Smooth muscle cell (in vitro differentiated cells): ENCODE results near the gene PPM1D. TPM values are rescaled to one million over a fixed set of nuclear protein-coding genes. Genes with fewer than 3 reads are reported as not detected.
"Not testable (repeated sequence)": the region's sequence is repeated elsewhere in the genome, so short reads cannot be mapped to it uniquely, and the experiment has no call there.

Experiments used
- DNase-seq: peaks from one replicate; lab custom pipeline; 2025; ENCODE audit not compliant: unreplicated experiment; lab: John Stamatoyannopoulos, UW
- H2AFZ ChIP-seq: fragments of 200-600 bp; sonication (generic); 2 replicates; pipeline ENCODE4 v1.6.0; 2016; ENCODE audit warnings: antibody characterized with exemption, low read depth, mild to moderate bottlenecking
- H3F3A ChIP-seq: fragments of 200-600 bp; sonication (generic); 2 replicates; pipeline ENCODE4 v1.6.0; 2017; ENCODE audit warnings: antibody characterized with exemption, low read depth
- H3K27ac ChIP-seq: fragments of 200-600 bp; sonication (generic); 2 replicates; pipeline ENCODE4 v1.5.1; 2016; ENCODE audit warnings: low read depth, mild to moderate bottlenecking
- H3K27me3 ChIP-seq: fragments of 200-600 bp; sonication (generic); 2 replicates; pipeline ENCODE4 v1.6.1; 2016; ENCODE audit warnings: low read depth, mild to moderate bottlenecking
- H3K36me3 ChIP-seq: fragments of 200-600 bp; sonication (generic); 2 replicates; pipeline ENCODE4 v1.5.1; 2016; ENCODE audit warnings: low read depth
- H3K4me1 ChIP-seq: fragments of 200-600 bp; sonication (generic); 2 replicates; pipeline ENCODE4 v1.5.1; 2016; ENCODE audit warnings: low read depth
- H3K4me2 ChIP-seq: fragments of 200-600 bp; sonication (generic); 2 replicates; pipeline ENCODE4 v1.6.0; 2016; ENCODE audit warnings: mild to moderate bottlenecking
- H3K4me3 ChIP-seq: fragments of 200-600 bp; sonication (generic); 2 replicates; pipeline ENCODE4 v1.5.1; 2016; ENCODE audit warnings: mild to moderate bottlenecking
- H3K79me2 ChIP-seq: fragments of 200-600 bp; sonication (generic); 2 replicates; pipeline ENCODE4 v1.6.0; 2016; ENCODE audit warnings: low read depth, mild to moderate bottlenecking
- H3K9ac ChIP-seq: fragments of 200-600 bp; sonication (generic); 2 replicates; pipeline ENCODE4 v1.6.0; 2016; ENCODE audit warnings: low read depth
- H3K9me3 ChIP-seq: fragments of 200-600 bp; sonication (generic); replicated peaks from 2 replicates; pipeline ENCODE4 v1.5.1; 2016; ENCODE audit warnings: low read depth
- H4K20me1 ChIP-seq: fragments of 200-600 bp; sonication (generic); 2 replicates; pipeline ENCODE4 v1.6.0; 2016; ENCODE audit warnings: low read depth
- CTCF ChIP-seq: fragments of 200-600 bp; sonication (generic); IDR thresholded peaks from 2 replicates; pipeline ENCODE4 v1.5.1; 2017; ENCODE audit warnings: borderline replicate concordance, mild to moderate bottlenecking, antibody characterized with exemption; ENCODE audit not compliant: insufficient read depth, poor library complexity, severe bottlenecking
- WGBS: methylation state at CpG from one replicate; pipeline ENCODE4 v1.1.7; 2016; ENCODE audit warnings: low lambda C conversion rate; 5-methylcytosine and 5-hydroxymethylcytosine counted together
- polyA plus RNA-seq: library from polyadenylated mRNA; unstranded; fragments of >200 nt; fragmentation: Nextera tagmentation; extraction: Ambion mirVana; gene quantifications from 2 replicates; pipeline ENCODE4 v1.2.1, GENCODE V29; 2016
- total RNA-seq: library from RNA; depleted of rRNA; stranded (reverse); fragments of >200 nt; gene quantifications from 2 replicates; pipeline ENCODE4 v1.2.3, GENCODE V29; 2014

Gene PPM1D
- total and polyA plus RNA-seq, 2 experiments from 2014 or later: 10.0 to 12.9 TPM

- no peak for TF ChIP-seq CTCF
- Histone ChIP-seq H3K4me3 (no peak overlapping the region), H3K9ac (no peak overlapping the region), H3K27me3 (no peaks in the 10 kb centered on the region), H2AFZ (no peak overlapping the region), H4K20me1 (peaks cover 9% of the 10 kb centered on the region), H3K9me3 (no peaks in the 10 kb centered on the region), H3K4me1 (no peaks in the 10 kb centered on the region), H3K4me2 (no peak overlapping the region), H3F3A (no peaks in the 10 kb centered on the region), H3K79me2 (no peaks in the 10 kb centered on the region), H3K36me3 (no peaks in the 10 kb centered on the region), H3K27ac (no peak overlapping the region)
- DNase-seq: no peak
- WGBS: 93% methylated on average over 1 of the region's 1 CpG
Observed at GRCh38 chr17:60664022-60664421, 64.0 kb downstream of the PPM1D start.

GRCh38 chr17:60665602-60666001 is 65.6 kb downstream of the PPM1D start:
- H3K4me1 ChIP-seq: no peaks in the 10 kb centered on the region
- DNase-seq: no peak
- H3F3A ChIP-seq: no peaks in the 10 kb centered on the region

GRCh38 chr17:60668741-60669140 is 68.7 kb downstream of the PPM1D start:
- H3K27ac ChIP-seq, DNase-seq, H3F3A ChIP-seq, H4K20me1 ChIP-seq, H3K4me2 ChIP-seq, H3K4me1 ChIP-seq, H2AFZ ChIP-seq, H3K4me3 ChIP-seq, H3K9ac ChIP-seq, H3K27me3 ChIP-seq, H3K9me3 ChIP-seq, H3K36me3 ChIP-seq, H3K79me2 ChIP-seq: not testable (repeated sequence)
- 97% methylated on average over 7 of the region's 7 CpGs for WGBS

More at GRCh38 chr17:60665602-60666001, 65.6 kb downstream of the PPM1D start:
- H3K9me3 ChIP-seq: no peaks in the 10 kb centered on the region
- H4K20me1 ChIP-seq: peaks cover 9% of the 10 kb centered on the region
- no peaks in the 10 kb centered on the region for H3K79me2 ChIP-seq
- 96% methylated on average over 5 of the region's 5 CpGs for WGBS
- H3K9ac ChIP-seq: no peak overlapping the region
- no peaks in the 10 kb centered on the region for H3K36me3 ChIP-seq
- TF ChIP-seq CTCF: no peak
- no peak overlapping the region for H3K4me3 ChIP-seq
- no peak overlapping the region for H3K4me2 ChIP-seq
- no peak overlapping the region for H2AFZ ChIP-seq
- no peaks in the 10 kb centered on the region for H3K27me3 ChIP-seq
- H3K27ac ChIP-seq: no peak overlapping the region

GRCh38 chr17:60671482-60671881 is 71.5 kb downstream of the PPM1D start:
- H3K4me3 ChIP-seq: no peak overlapping the region
- TF ChIP-seq CTCF: no peak
- H3F3A ChIP-seq: no peaks in the 10 kb centered on the region
- no peak overlapping the region for H3K9ac ChIP-seq
- DNase-seq: no peak
- H3K4me2 ChIP-seq: no peak overlapping the region
- H3K79me2 ChIP-seq: no peaks in the 10 kb centered on the region
- H3K9me3 ChIP-seq: no peaks in the 10 kb centered on the region
- H4K20me1 ChIP-seq: no peaks in the 10 kb centered on the region
- WGBS: 55% methylated on average over 2 of the region's 2 CpGs
- no peak overlapping the region for H2AFZ ChIP-seq
- H3K4me1 ChIP-seq: no peaks in the 10 kb centered on the region
- H3K36me3 ChIP-seq: no peaks in the 10 kb centered on the region
- no peak overlapping the region for H3K27ac ChIP-seq
- no peaks in the 10 kb centered on the region for H3K27me3 ChIP-seq

- H3K9ac ChIP-seq, H3K36me3 ChIP-seq, H3K4me3 ChIP-seq, H3F3A ChIP-seq, H3K27ac ChIP-seq, H2AFZ ChIP-seq, DNase-seq, H3K27me3 ChIP-seq, H4K20me1 ChIP-seq, H3K9me3 ChIP-seq, H3K4me2 ChIP-seq, H3K79me2 ChIP-seq: not testable (repeated sequence)
- WGBS: 89% methylated on average over 7 of the region's 7 CpGs
- peaks cover 11% of the 10 kb centered on the region for H3K4me1 ChIP-seq
Observed at GRCh38 chr17:60674637-60675036, 74.6 kb downstream of the PPM1D start.
